ENCODE results near the gene STXBP5L.

STXBP5L gene

DNA sequence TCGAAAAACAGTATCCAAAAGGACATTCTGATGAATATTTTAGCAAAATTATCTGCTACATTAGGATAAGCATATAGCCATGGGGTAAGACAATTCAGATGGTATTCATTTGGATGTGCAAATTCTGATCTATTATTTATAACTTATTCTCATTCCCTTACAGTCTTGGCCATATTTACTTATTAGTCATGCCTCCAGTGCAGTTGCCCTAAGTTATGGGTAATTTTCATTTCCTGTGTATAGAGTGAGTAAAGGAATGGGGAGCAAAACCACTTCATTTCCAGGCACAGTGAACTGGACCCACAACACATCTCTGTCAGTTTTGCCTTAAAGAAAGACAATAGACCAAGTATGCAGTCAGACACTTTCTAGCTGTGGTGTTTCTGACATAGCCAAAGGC is 503.5 kb downstream of the STXBP5L start:
- TF ChIP-seq, protein P1, sequence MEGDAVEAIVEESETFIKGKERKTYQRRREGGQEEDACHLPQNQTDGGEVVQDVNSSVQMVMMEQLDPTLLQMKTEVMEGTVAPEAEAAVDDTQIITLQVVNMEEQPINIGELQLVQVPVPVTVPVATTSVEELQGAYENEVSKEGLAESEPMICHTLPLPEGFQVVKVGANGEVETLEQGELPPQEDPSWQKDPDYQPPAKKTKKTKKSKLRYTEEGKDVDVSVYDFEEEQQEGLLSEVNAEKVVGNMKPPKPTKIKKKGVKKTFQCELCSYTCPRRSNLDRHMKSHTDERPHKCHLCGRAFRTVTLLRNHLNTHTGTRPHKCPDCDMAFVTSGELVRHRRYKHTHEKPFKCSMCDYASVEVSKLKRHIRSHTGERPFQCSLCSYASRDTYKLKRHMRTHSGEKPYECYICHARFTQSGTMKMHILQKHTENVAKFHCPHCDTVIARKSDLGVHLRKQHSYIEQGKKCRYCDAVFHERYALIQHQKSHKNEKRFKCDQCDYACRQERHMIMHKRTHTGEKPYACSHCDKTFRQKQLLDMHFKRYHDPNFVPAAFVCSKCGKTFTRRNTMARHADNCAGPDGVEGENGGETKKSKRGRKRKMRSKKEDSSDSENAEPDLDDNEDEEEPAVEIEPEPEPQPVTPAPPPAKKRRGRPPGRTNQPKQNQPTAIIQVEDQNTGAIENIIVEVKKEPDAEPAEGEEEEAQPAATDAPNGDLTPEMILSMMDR (conservative IDR thresholded peaks at IDR 0.05; ENCODE audit: control insufficient read depth, insufficient read depth, low read depth, low read length) = no peak
- DNase-seq (ENCODE audit: low read depth) = peak; percentile 30
- no peak overlapping the region for H3K4me3 ChIP-seq (ENCODE audit: control insufficient read depth, low read depth, low read length)

DNA sequence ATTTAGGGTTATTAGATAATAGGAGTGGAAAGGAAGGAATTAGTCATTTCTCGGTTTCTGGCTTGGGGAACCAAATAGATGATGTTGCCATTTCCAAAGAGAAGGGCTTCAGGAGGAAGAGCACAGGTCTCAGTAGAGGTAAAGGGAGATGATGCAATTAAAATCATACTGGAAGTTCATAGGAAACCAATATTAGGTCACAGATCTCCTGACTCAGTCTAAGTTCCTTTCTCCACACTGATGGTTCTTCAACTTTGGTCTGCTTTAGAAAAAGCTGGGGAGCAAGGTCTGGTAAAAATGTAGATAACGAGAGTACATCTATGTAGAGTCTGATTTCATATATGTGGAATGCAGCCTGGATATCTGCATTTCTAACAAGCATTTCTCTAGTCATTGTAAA is 506.9 kb downstream of the STXBP5L start:
- DNase-seq (ENCODE audit: low read depth) = no peak
- no peak overlapping the region for H3K4me3 ChIP-seq (ENCODE audit: control insufficient read depth, low read depth, low read length)
- TF ChIP-seq, protein P1 (conservative IDR thresholded peaks at IDR 0.05; ENCODE audit: control insufficient read depth, insufficient read depth, low read depth, low read length) = no peak

DNA sequence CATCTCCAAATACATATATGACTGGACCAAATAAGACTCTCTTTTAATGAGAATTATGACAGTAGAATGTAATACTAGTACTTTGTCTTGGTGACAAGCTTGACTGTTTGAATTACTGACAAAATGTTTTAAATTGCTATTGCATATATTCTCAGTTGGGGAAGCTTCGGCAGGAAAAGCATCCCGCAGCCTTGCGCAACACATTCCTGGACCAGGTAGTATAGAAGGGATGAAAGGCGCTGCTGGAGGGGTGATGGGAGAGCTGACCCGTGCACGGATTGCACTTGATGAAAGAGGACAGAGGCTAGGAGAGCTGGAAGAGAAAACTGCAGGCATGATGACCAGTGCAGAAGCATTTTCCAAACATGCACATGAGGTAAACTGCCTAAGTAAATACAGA is 510.2 kb downstream of the STXBP5L start:
- DNase-seq (ENCODE audit: low read depth) = no peak
- TF ChIP-seq, protein P1 (conservative IDR thresholded peaks at IDR 0.05; ENCODE audit: control insufficient read depth, insufficient read depth, low read depth, low read length) = no peak
- no peak overlapping the region for H3K4me3 ChIP-seq (ENCODE audit: control insufficient read depth, low read depth, low read length)

DNA sequence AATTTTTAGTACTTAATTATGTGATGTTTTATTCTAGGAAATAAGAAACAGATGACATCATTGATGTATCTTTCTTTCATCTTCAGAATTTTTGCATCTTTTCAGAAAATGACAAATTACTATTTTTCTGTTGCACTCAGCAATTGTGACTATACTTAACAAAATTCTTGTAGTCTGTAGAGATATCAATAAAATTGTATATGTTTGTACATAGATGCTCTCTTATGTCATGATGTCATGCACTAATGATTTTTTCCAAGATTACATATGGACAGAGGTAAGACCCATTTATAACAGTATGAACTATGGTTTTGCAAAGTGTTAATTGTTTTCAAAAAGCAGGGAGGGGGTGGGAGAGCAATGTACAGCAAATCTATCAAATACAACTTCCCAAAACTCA is 516.5 kb downstream of the STXBP5L start:
- H3K4me3 ChIP-seq (ENCODE audit: control insufficient read depth, low read depth, low read length) = no peak overlapping the region
- TF ChIP-seq, protein P1 (conservative IDR thresholded peaks at IDR 0.05; ENCODE audit: control insufficient read depth, insufficient read depth, low read depth, low read length) = no peak
- DNase-seq (ENCODE audit: low read depth) = no peak

DNA sequence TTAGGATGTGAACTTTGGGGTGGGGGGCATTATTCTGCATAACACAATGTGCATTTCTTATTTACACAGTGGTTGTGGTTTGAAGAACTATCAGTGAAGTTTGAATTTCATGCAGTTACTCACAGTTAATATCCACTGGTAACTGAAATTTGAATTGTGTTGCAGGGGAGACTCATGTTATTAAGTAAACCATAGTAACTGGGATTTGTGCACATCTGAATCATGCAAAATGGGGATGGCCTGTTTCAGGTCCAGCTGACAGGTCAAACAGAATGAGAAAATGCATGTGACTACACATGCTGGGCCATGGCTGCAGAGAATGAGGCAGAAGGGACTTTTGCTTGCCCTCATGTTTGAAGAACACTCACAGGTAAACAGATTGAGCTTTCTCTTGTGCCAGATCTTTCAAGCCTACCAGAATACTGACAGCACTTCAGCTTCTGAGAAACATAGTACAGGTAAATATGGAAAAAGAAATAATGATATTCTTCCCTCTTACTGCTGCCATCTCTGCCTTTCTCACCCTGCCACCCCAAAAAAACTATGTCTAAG is 522.7 kb downstream of the STXBP5L start:
- no peak overlapping the region for H3K4me3 ChIP-seq (ENCODE audit: control insufficient read depth, low read depth, low read length)
- TF ChIP-seq, protein P1 (conservative IDR thresholded peaks at IDR 0.05; ENCODE audit: control insufficient read depth, insufficient read depth, low read depth, low read length) = no peak
- DNase-seq (ENCODE audit: low read depth) = no peak

DNA sequence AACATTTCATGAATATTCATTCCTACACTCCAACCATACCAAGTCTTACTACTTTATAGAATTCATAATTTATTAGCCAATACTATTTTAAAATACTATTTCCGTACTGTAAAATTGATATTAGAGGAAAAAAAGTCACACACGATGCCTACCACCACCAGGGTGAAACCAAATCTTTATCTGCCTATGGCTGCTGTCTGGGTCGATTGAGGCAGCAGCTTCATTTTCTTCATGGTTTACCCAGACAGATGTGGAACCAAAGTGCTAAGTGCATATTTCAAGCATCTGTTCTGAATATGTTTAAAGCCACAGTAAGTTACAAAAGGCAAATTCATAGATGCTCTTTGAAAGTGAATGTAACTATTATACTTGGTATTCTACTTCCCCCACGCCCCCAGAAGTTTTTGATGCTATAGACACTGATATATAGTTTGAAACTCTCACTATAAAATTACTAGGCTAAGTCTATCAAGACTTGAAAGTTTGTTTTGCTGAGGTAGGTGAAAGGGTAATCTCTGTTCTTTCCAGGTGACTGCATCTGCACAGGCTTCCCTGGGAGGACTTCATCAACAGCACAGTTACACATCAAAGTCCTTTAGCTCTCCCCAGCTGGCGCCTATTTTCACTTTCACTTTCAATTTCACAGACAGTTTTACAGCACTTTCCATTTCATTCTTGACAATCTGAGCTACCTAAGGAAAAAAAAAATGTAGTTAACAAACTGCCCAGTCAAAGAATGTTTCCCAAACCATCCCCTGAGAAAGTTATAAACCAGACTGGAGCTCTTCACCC is 523.9 kb downstream of the STXBP5L start:
- peak; percentile 64 for DNase-seq (ENCODE audit: low read depth)
- TF ChIP-seq, protein P1 (conservative IDR thresholded peaks at IDR 0.05; ENCODE audit: control insufficient read depth, insufficient read depth, low read depth, low read length) = no peak
- peak overlapping the region; percentile 36 for H3K4me3 ChIP-seq (ENCODE audit: control insufficient read depth, low read depth, low read length)

Data from fibroblast of mammary gland (primary cell).